ENCODE results near the gene NAALADL2.

DNA sequence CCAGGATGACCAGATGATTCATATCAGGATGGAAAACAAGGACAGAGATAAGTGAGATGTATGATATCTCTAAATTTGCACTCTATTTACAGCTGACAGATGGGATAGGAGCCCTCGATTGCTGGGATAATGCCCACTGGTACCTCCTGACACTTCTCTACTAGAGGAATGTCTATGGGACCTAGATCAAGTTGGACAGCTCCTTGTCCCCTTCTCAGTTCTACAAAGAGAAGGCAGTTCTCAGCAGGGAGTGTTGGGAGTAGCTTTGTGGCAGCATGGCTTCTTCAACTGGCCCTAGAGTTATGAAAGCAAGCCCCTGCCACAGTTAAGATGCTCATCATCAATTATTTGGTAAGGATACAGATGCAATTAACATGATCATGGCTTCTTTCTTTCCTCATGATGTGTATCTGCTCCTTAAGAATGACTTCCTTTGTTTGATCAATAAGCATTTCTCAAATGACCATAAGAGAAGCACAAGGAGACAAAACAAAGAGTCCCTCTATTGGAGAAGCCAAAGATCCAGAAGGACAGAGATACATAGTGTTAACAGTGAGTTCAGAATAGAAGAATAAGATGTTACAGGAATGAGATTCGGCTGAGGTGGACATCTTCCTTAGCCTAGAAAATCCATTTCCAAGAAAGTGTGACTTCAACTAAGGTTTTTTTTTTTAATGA is 481.3 kb downstream of the NAALADL2 start:
- TF ChIP-seq NFE2L2 (conservative IDR thresholded peaks at IDR 0.05; ENCODE audit: low read length): no peak
- no peak for TF ChIP-seq EP300 (IDR thresholded peaks at IDR 0.05)
- TF ChIP-seq, protein P1, sequence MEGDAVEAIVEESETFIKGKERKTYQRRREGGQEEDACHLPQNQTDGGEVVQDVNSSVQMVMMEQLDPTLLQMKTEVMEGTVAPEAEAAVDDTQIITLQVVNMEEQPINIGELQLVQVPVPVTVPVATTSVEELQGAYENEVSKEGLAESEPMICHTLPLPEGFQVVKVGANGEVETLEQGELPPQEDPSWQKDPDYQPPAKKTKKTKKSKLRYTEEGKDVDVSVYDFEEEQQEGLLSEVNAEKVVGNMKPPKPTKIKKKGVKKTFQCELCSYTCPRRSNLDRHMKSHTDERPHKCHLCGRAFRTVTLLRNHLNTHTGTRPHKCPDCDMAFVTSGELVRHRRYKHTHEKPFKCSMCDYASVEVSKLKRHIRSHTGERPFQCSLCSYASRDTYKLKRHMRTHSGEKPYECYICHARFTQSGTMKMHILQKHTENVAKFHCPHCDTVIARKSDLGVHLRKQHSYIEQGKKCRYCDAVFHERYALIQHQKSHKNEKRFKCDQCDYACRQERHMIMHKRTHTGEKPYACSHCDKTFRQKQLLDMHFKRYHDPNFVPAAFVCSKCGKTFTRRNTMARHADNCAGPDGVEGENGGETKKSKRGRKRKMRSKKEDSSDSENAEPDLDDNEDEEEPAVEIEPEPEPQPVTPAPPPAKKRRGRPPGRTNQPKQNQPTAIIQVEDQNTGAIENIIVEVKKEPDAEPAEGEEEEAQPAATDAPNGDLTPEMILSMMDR (IDR thresholded peaks at IDR 0.05): no peak
- no peak for TF ChIP-seq BCL3 (IDR thresholded peaks at IDR 0.05)
- TF ChIP-seq CEBPB (IDR thresholded peaks at IDR 0.05): no peak
- no peak for TF ChIP-seq PHF8 (IDR thresholded peaks at IDR 0.05; ENCODE audit: borderline replicate concordance, low read depth)
- TF ChIP-seq POLR2A (IDR thresholded peaks at IDR 0.05; ENCODE audit: low read length): no peak
- no peak for TF ChIP-seq ZFP36 (IDR thresholded peaks at IDR 0.05; ENCODE audit: borderline replicate concordance, partially characterized antibody)
- TF ChIP-seq CHD4 (IDR thresholded peaks at IDR 0.05; ENCODE audit: borderline replicate concordance): no peak
- TF ChIP-seq, protein P2, sequence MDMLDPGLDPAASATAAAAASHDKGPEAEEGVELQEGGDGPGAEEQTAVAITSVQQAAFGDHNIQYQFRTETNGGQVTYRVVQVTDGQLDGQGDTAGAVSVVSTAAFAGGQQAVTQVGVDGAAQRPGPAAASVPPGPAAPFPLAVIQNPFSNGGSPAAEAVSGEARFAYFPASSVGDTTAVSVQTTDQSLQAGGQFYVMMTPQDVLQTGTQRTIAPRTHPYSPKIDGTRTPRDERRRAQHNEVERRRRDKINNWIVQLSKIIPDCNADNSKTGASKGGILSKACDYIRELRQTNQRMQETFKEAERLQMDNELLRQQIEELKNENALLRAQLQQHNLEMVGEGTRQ (IDR thresholded peaks at IDR 0.05): no peak
- TF ChIP-seq MAFK (IDR thresholded peaks at IDR 0.05; ENCODE audit: partially characterized antibody): no peak
- TF ChIP-seq REST (IDR thresholded peaks at IDR 0.05): peak; percentile 33; the same call in 1 of the 2 replicates
- no peak for TF ChIP-seq PBX3 (IDR thresholded peaks at IDR 0.05)
- TF ChIP-seq, protein P3, sequence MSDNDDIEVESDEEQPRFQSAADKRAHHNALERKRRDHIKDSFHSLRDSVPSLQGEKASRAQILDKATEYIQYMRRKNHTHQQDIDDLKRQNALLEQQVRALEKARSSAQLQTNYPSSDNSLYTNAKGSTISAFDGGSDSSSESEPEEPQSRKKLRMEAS (IDR thresholded peaks at IDR 0.05): no peak

Data from A549 (cell line).